ENCODE results near the gene ATP2B3. TPM values are rescaled to one million over a fixed set of nuclear protein-coding genes. Genes with fewer than 3 reads are reported as not detected.

Gene ATP2B3
- polyA plus RNA-seq (not detected in 3 replicates), polyA minus RNA-seq (not detected in 3 replicates)
- polyA plus RNA-seq (2011; ENCODE audit: low read depth), result not detected
- polyA plus RNA-seq (2011; cell fraction: cytosol; rRNA removed), result not detected in 2 replicates
- polyA plus RNA-seq (2011; cell fraction: nucleus; rRNA removed), result not detected in 2 replicates
- polyA plus RNA-seq (2012; ENCODE audit: low replicate concordance), result not detected in 2 replicates
- polyA minus RNA-seq (2011; cell fraction: cytosol; rRNA and poly(A)+ RNA removed), result not detected
- polyA minus RNA-seq (2011; cell fraction: nucleus; rRNA and poly(A)+ RNA removed), result not detected in 2 replicates

DNA sequence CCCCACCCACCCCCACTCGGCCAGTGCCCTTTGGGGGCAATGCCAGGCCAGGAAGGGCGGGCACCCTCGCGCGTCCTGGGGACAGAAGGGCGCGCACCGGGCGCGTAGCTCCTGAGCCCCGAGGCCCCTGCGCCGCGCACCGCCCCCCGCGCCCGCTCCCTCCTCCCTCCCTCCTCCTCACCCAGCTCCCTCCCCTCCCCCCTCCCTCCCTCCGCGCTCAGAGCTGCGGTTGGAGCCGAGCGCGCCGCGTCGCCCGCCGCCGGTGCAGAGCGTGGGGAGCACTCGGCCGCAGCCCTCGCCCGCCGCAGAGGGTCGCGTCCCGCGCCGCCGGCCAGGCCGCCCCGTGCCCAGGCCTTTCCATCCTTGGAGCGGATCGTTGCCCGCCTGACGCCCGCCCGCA, at the start of gene ATP2B3:
Gene ATP2B3 (plus strand): TSS at position 220 of the 400 bp plus-strand sequence. CDS start 18,606 bp downstream, outside the sequence.
- Histone ChIP-seq H3K9ac (ENCODE audit: control insufficient read depth, extremely low read depth, insufficient read depth, low read length) (no peak within 1 kb of the TSS), H3K27ac (ENCODE audit: control insufficient read depth, insufficient read depth, low read length) (no peak within 1 kb of the TSS), H4K20me1 (ENCODE audit: control insufficient read depth, extremely low read depth, insufficient read depth, low read length) (no peaks in the 10 kb centered on the region), H3K9me3 (ENCODE audit: control insufficient read depth, low read depth, low read length) (peaks cover 5% of the 10 kb centered on the region), H3K27me3 (ENCODE audit: control insufficient read depth, extremely low read depth, insufficient read depth, low read length) (peaks cover 28% of the 10 kb centered on the region), H2AFZ (ENCODE audit: control insufficient read depth, low read length) (no peak within 1 kb of the TSS), H3K4me3 (ENCODE audit: control insufficient read depth in 2 of 3, extremely low read depth in 1 of 3, insufficient read depth in 2 of 3, low read depth in 1 of 3, low read length in 3 of 3) (no peak within 1 kb of the TSS), H3K9me1 (ENCODE audit: control insufficient read depth, extremely low read depth, insufficient read depth, low read length) (no peaks in the 10 kb centered on the region), H3K4me2 (ENCODE audit: control insufficient read depth, extremely low read depth, insufficient read depth, low read depth, low read length) (no peak within 1 kb of the TSS), H3K79me2 (ENCODE audit: control insufficient read depth, insufficient read depth, low read length) (no peaks in the 10 kb centered on the region), H3K4me1 (ENCODE audit: control insufficient read depth, extremely low read depth, insufficient read depth, low read length) (peaks cover 3% of the 10 kb centered on the region), H3K36me3 (ENCODE audit: control insufficient read depth in 2 of 2, extremely low read depth in 1 of 2, insufficient read depth in 2 of 2, low read length in 2 of 2) (no peaks in the 10 kb centered on the region)
- FAIRE-seq (no peak), DNase-seq (ENCODE audit: low read depth, low spot score) (no peak)
- dilution Hi-C loops (cut with MboI; ENCODE audit: extremely low pct_ligation_motif_present, low sequenced_read_pairs), result no loop called here
- no peak for TF ChIP-seq CTCF (optimal IDR thresholded peaks at IDR 0.05 in 1 of 3, IDR thresholded peaks at IDR 0.05 in 1 of 3, conservative IDR thresholded peaks at IDR 0.05 in 1 of 3; ENCODE audit: extremely low read depth in 1 of 3, insufficient read depth in 2 of 3, low read length in 3 of 3)
- TF ChIP-seq EZH2 (IDR thresholded peaks at IDR 0.05; ENCODE audit: low read length), result no peak

DNA sequence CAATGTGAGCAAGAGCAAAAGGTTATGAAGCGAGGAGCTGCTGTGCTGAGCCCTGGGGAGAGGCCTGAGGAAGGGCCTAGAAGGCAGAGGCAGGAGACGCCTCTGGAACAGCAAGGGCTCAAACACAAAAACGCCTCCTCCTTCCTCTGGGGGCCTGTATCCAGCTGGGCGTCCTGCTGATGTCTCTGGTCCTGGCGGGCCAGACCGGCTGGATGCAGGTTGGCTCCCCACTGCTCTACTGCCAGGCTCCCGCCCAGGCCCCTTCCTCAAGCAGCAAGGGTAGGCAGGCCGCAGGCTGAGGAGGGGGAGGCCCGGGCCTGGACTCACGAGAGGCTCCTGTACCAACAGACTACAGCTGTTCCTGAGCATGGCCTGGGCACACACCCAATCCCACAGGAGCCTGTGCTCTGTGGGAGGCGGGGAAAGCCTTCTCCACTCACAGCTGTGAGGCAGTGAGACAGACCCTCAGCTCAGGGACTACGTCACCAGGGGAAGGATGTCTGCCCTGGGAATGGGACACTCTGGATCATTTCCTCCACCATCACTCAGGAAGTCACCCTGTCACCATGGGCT, 49.3 kb upstream of the ATP2B3 start:
- Histone ChIP-seq H3K4me3 (ENCODE audit: control insufficient read depth in 2 of 3, extremely low read depth in 1 of 3, insufficient read depth in 2 of 3, low read depth in 1 of 3, low read length in 3 of 3) (no peak overlapping the region), H3K9ac (ENCODE audit: control insufficient read depth, extremely low read depth, insufficient read depth, low read length) (no peak overlapping the region), H2AFZ (ENCODE audit: control insufficient read depth, low read length) (no peak overlapping the region), H3K36me3 (ENCODE audit: control insufficient read depth in 2 of 2, extremely low read depth in 1 of 2, insufficient read depth in 2 of 2, low read length in 2 of 2) (no peaks in the 10 kb centered on the region), H3K79me2 (ENCODE audit: control insufficient read depth, insufficient read depth, low read length) (peaks cover 4% of the 10 kb centered on the region), H3K9me3 (ENCODE audit: control insufficient read depth, low read depth, low read length) (no peaks in the 10 kb centered on the region), H3K27me3 (ENCODE audit: control insufficient read depth, extremely low read depth, insufficient read depth, low read length) (no peaks in the 10 kb centered on the region), H3K9me1 (ENCODE audit: control insufficient read depth, extremely low read depth, insufficient read depth, low read length) (no peaks in the 10 kb centered on the region), H3K4me2 (ENCODE audit: control insufficient read depth, extremely low read depth, insufficient read depth, low read depth, low read length) (no peak overlapping the region), H3K27ac (ENCODE audit: control insufficient read depth, insufficient read depth, low read length) (no peak overlapping the region), H4K20me1 (ENCODE audit: control insufficient read depth, extremely low read depth, insufficient read depth, low read length) (no peaks in the 10 kb centered on the region), H3K4me1 (ENCODE audit: control insufficient read depth, extremely low read depth, insufficient read depth, low read length) (peaks cover 3% of the 10 kb centered on the region)
- FAIRE-seq, result no peak
- dilution Hi-C loops (cut with MboI; ENCODE audit: extremely low pct_ligation_motif_present, low sequenced_read_pairs), result no loop called here
- no peak for DNase-seq (ENCODE audit: low read depth, low spot score)
- TF ChIP-seq CTCF (optimal IDR thresholded peaks at IDR 0.05 in 1 of 3, IDR thresholded peaks at IDR 0.05 in 1 of 3, conservative IDR thresholded peaks at IDR 0.05 in 1 of 3; ENCODE audit: extremely low read depth in 1 of 3, insufficient read depth in 2 of 3, low read length in 3 of 3) (no peak), EZH2 (IDR thresholded peaks at IDR 0.05; ENCODE audit: low read length) (no peak)

Measured in keratinocyte (primary cell).